ENCODE measurements around the gene FBN1. TPM values are rescaled to one million over a fixed set of nuclear protein-coding genes. Genes with fewer than 3 reads are reported as not detected.

Gene FBN1
- total RNA-seq, 2 donors from 2014 or later = 5.5 to 5.9 TPM

DNA sequence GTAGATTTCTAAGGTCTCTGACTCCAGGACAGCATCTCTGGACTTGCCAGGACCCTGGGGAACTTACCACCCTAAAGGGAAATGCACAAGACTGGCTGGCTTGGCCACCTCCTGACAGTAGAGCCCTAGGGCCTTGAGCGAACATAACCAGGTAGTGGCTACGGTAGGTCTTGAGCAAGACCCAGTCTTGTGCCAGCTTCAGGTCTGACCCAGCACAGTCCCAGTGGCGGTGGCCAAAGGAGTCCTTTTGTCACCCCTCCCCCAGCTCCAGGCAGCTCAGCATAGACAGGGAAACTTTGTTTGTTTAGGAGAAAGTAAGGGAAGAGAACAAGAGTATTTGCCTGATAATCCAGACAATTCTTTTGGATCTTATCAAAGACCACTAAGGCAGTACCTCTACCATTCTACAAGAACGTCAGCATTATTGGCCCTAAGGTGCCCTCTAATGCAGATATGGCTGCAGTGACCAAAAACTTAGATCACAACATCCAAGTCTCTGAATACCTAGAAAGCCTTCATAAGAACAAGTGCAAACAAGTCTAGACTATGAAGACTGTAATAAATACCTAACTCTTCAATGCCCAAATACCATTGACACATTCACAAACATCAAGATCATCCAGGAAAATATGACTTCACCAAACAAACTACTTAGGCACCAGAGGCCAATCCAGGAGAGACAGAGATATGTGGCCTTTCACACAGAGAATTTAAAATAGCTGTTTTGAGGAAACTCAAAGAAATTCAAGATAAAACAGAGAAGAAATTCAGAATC lies 38.7 kb upstream of the FBN1 start:
- WGBS, 2 experiments (ENCODE audit: insufficient coverage in 1 of 2, insufficient read length in 1 of 2) = 93 to 100% methylated on average over 1 to 4 of the region's 4 CpGs
- Mint-ChIP-seq H3K4me1 (peaks cover 2% of the 10 kb centered on the region), H3K4me3 (no peak overlapping the region), H3K36me3 (ENCODE audit: low read depth) (no peaks in the 10 kb centered on the region), H3K27ac (no peak overlapping the region), H3K9me3 (no peaks in the 10 kb centered on the region), H3K27me3 (ENCODE audit: insufficient read depth) (peaks cover 35% of the 10 kb centered on the region)
- H3K36me3 ChIP-seq (ENCODE audit: control insufficient read depth, insufficient read depth, low read length) = no peaks in the 10 kb centered on the region
- DNase-seq = no peak
- H3K9ac ChIP-seq (ENCODE audit: extremely low read depth, low read length, poor library complexity, severe bottlenecking) = no peak overlapping the region
- H3K4me1 ChIP-seq (ENCODE audit: control insufficient read depth, insufficient read depth, low read length) = no peaks in the 10 kb centered on the region
- peaks cover 48% of the 10 kb centered on the region for H3K27me3 ChIP-seq (ENCODE audit: control insufficient read depth, insufficient read depth, low read length, poor library complexity, severe bottlenecking)
- H3K4me3 ChIP-seq (ENCODE audit: low read length) = no peak overlapping the region
- H3K27ac ChIP-seq (ENCODE audit: low read depth, low read length) = no peak overlapping the region
- H3K9me3 ChIP-seq (ENCODE audit: control insufficient read depth, low read length) = no peaks in the 10 kb centered on the region
- TF ChIP-seq, protein P1, sequence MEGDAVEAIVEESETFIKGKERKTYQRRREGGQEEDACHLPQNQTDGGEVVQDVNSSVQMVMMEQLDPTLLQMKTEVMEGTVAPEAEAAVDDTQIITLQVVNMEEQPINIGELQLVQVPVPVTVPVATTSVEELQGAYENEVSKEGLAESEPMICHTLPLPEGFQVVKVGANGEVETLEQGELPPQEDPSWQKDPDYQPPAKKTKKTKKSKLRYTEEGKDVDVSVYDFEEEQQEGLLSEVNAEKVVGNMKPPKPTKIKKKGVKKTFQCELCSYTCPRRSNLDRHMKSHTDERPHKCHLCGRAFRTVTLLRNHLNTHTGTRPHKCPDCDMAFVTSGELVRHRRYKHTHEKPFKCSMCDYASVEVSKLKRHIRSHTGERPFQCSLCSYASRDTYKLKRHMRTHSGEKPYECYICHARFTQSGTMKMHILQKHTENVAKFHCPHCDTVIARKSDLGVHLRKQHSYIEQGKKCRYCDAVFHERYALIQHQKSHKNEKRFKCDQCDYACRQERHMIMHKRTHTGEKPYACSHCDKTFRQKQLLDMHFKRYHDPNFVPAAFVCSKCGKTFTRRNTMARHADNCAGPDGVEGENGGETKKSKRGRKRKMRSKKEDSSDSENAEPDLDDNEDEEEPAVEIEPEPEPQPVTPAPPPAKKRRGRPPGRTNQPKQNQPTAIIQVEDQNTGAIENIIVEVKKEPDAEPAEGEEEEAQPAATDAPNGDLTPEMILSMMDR (conservative IDR thresholded peaks at IDR 0.05) = no peak

GRCh38 chr15:48682942-48683651 lies 37.6 kb upstream of the FBN1 start:
- no peak overlapping the region for H3K27ac ChIP-seq (ENCODE audit: low read depth, low read length)
- WGBS, 2 experiments (ENCODE audit: insufficient coverage in 1 of 2, insufficient read length in 1 of 2) = 83 to 94% methylated on average over 1 to 2 of the region's 2 CpGs
- no peak overlapping the region for H3K4me3 ChIP-seq (ENCODE audit: low read length)
- H3K4me3 Mint-ChIP-seq = no peak overlapping the region
- no peaks in the 10 kb centered on the region for H3K4me1 ChIP-seq (ENCODE audit: control insufficient read depth, insufficient read depth, low read length)
- H3K9me3 ChIP-seq (ENCODE audit: control insufficient read depth, low read length) = no peaks in the 10 kb centered on the region
- no peaks in the 10 kb centered on the region for H3K9me3 Mint-ChIP-seq
- H3K27me3 Mint-ChIP-seq (ENCODE audit: insufficient read depth) = peaks cover 33% of the 10 kb centered on the region
- H3K4me1 Mint-ChIP-seq = peaks cover 2% of the 10 kb centered on the region
- H3K9ac ChIP-seq (ENCODE audit: extremely low read depth, low read length, poor library complexity, severe bottlenecking) = no peak overlapping the region
- H3K36me3 ChIP-seq (ENCODE audit: control insufficient read depth, insufficient read depth, low read length) = no peaks in the 10 kb centered on the region
- TF ChIP-seq, protein P1 (conservative IDR thresholded peaks at IDR 0.05) = no peak
- no peak overlapping the region for H3K27ac Mint-ChIP-seq
- peaks cover 48% of the 10 kb centered on the region for H3K27me3 ChIP-seq (ENCODE audit: control insufficient read depth, insufficient read depth, low read length, poor library complexity, severe bottlenecking)
- H3K36me3 Mint-ChIP-seq (ENCODE audit: low read depth) = no peaks in the 10 kb centered on the region
- DNase-seq = no peak

DNA sequence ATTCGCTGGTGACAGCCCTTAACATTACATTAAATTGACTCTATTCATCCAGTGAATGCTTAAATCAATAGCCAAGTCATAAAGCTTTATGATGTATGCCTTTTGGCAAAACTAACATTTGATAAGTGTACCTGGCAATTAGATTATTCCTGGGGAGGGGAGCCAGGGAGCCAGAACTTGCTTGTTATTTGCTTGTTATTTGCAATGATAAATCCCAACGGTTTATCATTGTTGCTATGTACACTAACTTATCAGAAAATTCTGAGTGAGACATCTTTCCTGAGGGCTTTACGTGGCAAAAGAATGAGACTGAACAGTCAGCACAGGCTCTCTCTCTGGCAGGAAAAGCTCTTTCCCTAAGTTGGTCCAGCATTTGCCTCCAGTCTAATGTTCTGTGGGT lies 35.8 kb upstream of the FBN1 start:
- H3K27ac Mint-ChIP-seq = no peak overlapping the region
- Histone ChIP-seq H3K27ac (ENCODE audit: low read depth, low read length) (no peak overlapping the region), H3K4me3 (ENCODE audit: low read length) (no peak overlapping the region), H3K36me3 (ENCODE audit: control insufficient read depth, insufficient read depth, low read length) (no peaks in the 10 kb centered on the region), H3K4me1 (ENCODE audit: control insufficient read depth, insufficient read depth, low read length) (no peaks in the 10 kb centered on the region), H3K9me3 (ENCODE audit: control insufficient read depth, low read length) (no peaks in the 10 kb centered on the region), H3K27me3 (ENCODE audit: control insufficient read depth, insufficient read depth, low read length, poor library complexity, severe bottlenecking) (peaks cover 45% of the 10 kb centered on the region), H3K9ac (ENCODE audit: extremely low read depth, low read length, poor library complexity, severe bottlenecking) (no peak overlapping the region)
- TF ChIP-seq, protein P1 (conservative IDR thresholded peaks at IDR 0.05) = no peak
- peaks cover 2% of the 10 kb centered on the region for H3K4me1 Mint-ChIP-seq
- H3K27me3 Mint-ChIP-seq (ENCODE audit: insufficient read depth) = peaks cover 32% of the 10 kb centered on the region
- H3K4me3 Mint-ChIP-seq = no peak overlapping the region
- DNase-seq = no peak
- WGBS, 2 experiments (ENCODE audit: insufficient coverage in 1 of 2, insufficient read length in 1 of 2) = 90 to 93% methylated on average over 2 to 3 of the region's 3 CpGs
- H3K36me3 Mint-ChIP-seq (ENCODE audit: low read depth) = no peaks in the 10 kb centered on the region
- H3K9me3 Mint-ChIP-seq = no peaks in the 10 kb centered on the region
